NOMO-1 treated with dmso at 0.1 percent for 144 hours (cell line): ENCODE results near the gene KIAA2012.

ENCODE experiments used
- DNase-seq: peaks from one replicate; lab custom pipeline; 2025; ENCODE audit not compliant: unreplicated experiment; lab: John Stamatoyannopoulos, UW

Gene KIAA2012

GRCh38 chr2:202148515-202149154, 75.6 kb downstream of the KIAA2012 start:
- no peak for DNase-seq

- DNase-seq, result no peak
Measured at GRCh38 chr2:202149155-202149762, 76.2 kb downstream of the KIAA2012 start.

DNA sequence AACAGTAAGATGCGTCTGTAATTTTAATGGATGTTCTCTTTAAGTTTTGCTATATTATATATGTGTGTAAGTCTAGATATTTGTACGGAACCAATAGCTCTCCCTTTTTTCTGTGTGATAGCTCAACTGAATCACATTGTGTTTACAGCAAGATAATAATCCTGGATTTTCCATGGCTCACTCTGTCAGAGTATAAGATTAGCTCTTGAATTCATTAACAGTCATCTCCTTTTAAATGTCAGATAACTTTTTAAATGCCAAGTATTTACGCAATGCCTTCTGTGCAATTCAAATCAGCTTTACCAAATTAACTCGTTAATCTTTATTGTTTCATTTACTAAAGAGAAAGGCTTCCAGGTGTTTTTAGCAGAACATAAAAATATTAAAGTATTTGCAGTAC, 76.9 kb downstream of the KIAA2012 start:
- no peak for DNase-seq

- no peak for DNase-seq
Measured at GRCh38 chr2:202152104-202152715, 79.2 kb downstream of the KIAA2012 start.

GRCh38 chr2:202154613-202155012, 81.6 kb downstream of the KIAA2012 start:
- DNase-seq, result no peak

DNA sequence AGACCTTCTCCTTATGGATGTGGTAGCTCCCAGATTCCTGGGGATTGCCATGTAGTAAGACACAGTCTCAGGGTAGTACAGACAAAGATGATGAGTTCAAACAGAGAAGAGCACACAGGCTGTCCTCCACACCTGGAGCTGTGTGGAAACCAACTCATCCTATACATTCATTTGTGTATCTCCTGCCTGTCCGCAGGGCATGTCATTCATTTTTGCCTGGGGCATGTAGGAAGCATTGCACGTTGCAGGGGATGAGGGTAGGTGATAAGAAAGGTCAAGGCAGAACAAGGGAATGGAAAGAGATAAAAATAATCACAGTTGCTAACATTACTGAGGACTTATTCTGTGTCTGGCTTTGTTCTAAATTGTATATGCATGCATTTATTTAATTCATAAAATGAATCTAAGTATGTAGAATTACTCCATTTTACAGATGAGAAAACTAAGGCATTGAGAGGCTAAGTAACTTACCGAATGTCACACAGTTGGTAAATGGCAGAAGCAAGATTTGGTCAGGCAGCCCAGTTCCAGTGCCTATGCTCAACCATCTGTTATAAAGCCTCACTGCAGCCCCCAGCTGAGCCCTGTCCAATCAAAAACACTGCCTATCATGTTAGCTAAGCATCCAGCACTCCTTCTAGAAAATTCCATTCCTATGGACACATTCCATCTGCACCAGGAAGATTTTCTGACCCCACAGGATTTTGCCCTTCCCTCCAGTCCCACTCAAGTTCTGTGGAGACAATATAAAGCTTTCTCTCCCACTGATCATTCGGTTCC, 84.3 kb downstream of the KIAA2012 start:
- DNase-seq, result no peak

GRCh38 chr2:202158796-202159195, 85.7 kb downstream of the KIAA2012 start:
- DNase-seq, result no peak

DNA sequence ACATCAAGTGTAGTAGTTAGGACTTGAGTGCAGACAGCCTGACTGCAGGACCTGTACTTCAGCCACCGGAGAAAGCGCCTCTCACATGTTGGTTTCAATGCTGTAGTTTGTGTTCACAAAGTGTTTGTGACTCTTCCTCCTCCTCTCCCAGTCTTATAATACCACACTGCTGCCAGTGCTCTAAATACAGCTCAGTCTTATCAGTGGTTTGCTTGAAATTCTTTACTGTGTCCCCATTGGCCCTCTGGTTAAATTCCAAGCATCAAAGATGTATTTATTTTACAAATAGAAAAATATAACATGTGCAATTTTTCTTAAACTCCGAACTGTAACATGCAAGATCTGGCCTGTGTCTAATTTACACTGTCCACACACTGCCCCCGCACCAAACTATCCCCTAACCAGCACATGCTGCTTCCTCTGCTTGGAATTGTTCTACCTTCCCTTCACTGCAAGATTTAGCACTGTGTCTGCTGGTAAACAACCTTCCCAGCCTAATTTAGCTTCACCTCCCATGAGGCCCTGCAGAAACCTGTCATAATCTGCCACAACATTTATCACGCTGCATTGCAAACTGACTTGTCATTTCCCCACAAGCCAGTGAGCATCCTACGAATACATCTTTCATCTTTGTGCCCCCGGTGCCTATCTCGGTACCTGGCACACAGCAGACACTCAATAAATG, 88.2 kb downstream of the KIAA2012 start:
- no peak for DNase-seq

DNA sequence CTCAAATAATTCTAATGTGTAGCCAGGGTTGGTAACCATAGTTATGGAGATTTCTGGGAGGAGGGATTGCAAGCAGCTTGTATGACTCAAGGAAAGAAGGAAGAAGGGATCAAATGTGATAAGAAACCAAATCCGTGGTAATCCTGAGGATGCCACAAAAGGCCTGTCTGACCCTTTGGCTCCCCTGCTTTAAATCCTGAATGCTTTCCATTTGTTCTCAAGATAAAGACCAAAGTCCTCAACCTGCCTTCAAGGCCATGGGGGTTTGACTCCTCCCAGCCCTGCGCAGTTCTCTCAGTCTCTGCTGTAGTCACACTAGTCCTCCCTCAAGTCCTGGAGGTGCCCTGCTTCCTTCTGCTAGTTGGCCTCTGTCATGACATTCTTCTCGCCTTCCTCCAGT, 91.4 kb downstream of the KIAA2012 start:
- DNase-seq, result no peak

GRCh38 chr2:202165208-202165607, 92.2 kb downstream of the KIAA2012 start:
- DNase-seq, result no peak

- DNase-seq, result no peak
Measured at GRCh38 chr2:202165945-202166344, 92.9 kb downstream of the KIAA2012 start.

DNA sequence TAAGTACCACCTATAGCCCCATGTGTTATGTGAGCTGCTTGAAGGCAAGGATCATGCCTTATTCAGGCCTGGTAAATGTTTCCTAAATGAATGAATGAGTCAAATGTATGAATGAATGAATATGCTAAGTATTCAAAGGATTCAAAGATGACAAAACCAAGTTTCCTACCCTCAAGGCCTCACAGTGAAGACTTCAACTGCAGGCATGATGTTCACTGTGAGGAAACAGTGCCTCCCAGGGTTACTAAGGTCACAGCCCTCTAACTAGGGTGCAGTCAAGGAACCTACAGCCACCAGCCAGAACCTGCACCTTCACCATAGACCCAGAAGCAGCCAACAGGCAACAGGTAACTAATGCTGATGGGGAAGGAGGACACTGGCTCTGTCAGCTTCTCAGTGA, 96.1 kb downstream of the KIAA2012 start:
- no peak for DNase-seq

DNA sequence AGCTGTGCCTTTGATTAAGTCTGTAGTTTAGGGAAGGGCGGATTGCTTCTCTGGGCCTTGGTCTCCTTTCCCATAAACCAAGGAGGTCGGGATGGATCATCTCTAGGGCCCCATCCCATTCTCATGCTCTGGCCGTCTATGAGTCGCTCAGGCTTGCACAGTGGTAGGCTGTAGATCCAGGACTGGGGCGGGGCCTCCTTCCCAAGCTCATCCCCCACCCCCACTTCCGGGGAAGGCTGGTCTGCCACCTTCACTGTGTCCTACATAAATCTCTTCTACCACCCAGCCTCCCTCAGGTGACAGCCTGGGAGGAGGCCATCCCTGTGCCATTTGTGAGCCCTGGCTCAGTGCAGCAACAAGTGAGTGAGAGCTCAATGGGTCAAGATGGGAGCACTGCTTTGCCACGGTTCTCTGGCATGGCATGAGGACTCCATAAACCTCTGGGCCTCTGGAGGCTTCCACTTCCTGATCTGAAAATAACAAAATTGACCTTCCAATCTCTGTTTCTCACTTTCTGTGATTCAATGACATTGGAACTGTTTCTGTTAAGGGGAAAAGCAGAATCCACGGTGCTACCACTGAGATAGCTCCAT, 96.9 kb downstream of the KIAA2012 start:
- DNase-seq, result no peak

- DNase-seq, result no peak
Measured at GRCh38 chr2:202171241-202171825, 98.3 kb downstream of the KIAA2012 start.

DNA sequence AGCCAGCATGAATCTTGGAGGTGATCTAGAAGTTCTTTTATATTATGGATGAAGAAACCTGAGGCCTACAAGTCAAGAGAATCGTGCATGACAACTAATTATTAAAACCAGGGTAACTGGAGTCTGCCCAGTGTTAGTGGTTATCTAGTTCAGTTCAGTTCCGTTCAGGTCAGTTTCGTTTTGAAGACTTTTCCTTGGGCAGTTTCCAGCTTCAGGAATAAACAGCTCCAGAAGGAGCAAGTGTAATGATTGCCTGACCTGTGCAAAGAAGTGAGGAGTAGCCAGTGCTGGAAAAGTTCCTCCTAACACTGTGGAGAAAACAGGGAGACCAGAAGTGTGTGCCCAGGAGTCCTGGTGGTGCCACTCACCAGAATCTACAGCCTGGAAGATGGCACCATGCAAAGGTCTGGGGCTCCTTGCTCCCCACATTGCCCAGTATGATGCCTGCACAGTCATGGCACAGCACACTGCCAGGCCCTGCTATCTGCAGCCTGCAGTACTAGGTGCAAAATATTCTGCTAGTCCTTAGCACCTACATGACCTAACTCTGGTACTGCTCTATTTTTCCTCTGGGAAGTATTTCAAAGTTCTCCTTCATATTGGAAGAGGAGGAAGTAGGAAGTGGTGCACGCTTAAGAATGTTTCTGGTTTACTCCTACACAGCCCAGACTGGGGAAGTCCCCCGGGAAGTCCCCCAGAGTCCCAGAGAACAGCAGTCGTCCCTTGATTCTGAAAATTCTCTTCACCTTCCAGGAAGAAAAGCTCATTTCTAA, 99.6 kb downstream of the KIAA2012 start:
- no peak for DNase-seq

GRCh38 chr2:202178346-202178958, 105.4 kb downstream of the KIAA2012 start:
- DNase-seq, result peak; percentile 23

DNA sequence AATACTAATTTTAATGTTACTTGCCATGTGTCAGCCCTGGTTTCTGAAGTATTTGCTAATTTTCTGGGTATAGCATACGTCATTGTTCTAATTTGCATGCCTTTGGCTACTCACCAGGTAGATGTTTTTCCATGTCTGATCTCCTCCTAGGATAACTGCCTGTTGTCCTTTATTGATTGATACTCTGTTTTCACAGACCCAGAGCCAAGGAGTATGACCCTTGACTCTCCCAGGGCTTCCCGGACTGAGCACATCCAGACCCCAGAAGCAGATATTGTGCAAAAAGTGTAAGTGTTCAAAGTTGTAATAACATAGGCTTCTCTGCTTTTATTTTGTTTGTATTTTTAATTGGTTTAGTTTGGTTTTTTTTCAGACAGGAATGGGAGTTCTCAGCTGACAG, 111.5 kb downstream of the KIAA2012 start:
- DNase-seq, result no peak

GRCh38 chr2:202185156-202185555, 112.1 kb downstream of the KIAA2012 start:
- DNase-seq, result no peak

GRCh38 chr2:202186641-202187202, 113.7 kb downstream of the KIAA2012 start:
- no peak for DNase-seq
